Esophagus (tissue), 2 donors: Measurements from ENCODE around the gene SLC66A3. TPM values are rescaled to one million over a fixed set of nuclear protein-coding genes. Genes with fewer than 3 reads are reported as not detected.
"Not testable (repeated sequence)": the region's sequence is repeated elsewhere in the genome, so short reads cannot be mapped to it uniquely, and the experiment has no call there.

ENCODE experiments used
- H3K27ac ChIP-seq, 2 donors: one replicate each; pipeline ENCODE4 v1.5.1; 2013; ENCODE audit warnings: low read depth in 2 of 2, mild to moderate bottlenecking in 2 of 2, inconsistent platforms in 1 of 2, low read length in 1 of 2, moderate library complexity in 1 of 2
- H3K27me3 ChIP-seq, 2 donors: one replicate each; pipeline ENCODE4 v1.6.1; 2013; ENCODE audit warnings: low read length in 2 of 2, control low read depth in 1 of 2, mild to moderate bottlenecking in 1 of 2; ENCODE audit not compliant: insufficient read depth in 2 of 2, control insufficient read depth in 1 of 2
- H3K36me3 ChIP-seq, 2 donors: one replicate each; pipeline ENCODE4 v1.6.1; 2013; ENCODE audit warnings: low read length in 1 of 2; ENCODE audit not compliant: control insufficient read depth in 2 of 2, insufficient read depth in 2 of 2
- H3K4me1 ChIP-seq, 2 donors: one replicate each; pipeline ENCODE4 v1.6.1; 2013; ENCODE audit warnings: low read length in 1 of 2; ENCODE audit not compliant: control insufficient read depth in 2 of 2, insufficient read depth in 2 of 2
- H3K4me3 ChIP-seq, 2 donors: one replicate each; pipeline ENCODE4 v1.5.1; 2013; ENCODE audit warnings: low read length in 2 of 2, mild to moderate bottlenecking in 2 of 2, low read depth in 1 of 2, moderate library complexity in 1 of 2
- H3K9me3 ChIP-seq, 2 donors: one replicate each; pipeline ENCODE4 v1.6.1; 2013; ENCODE audit warnings: mild to moderate bottlenecking in 2 of 2, low read depth in 1 of 2, low read length in 1 of 2, moderate library complexity in 1 of 2; ENCODE audit not compliant: control insufficient read depth in 2 of 2, insufficient read depth in 1 of 2
- WGBS, 2 donors: extraction: QIAGEN DNeasy Blood & Tissue Kit; methylation state at CpG; one replicate each; pipeline ENCODE4 v1.1.7; 2013; 5-methylcytosine and 5-hydroxymethylcytosine counted together
- polyA plus RNA-seq, 2 donors: library from polyadenylated mRNA; stranded (reverse); fragments of 200-250 nt; gene quantifications; one replicate each; pipeline ENCODE4 v1.2.3, GENCODE V29; 2013
- donor health status: healthy with polysubstance abuse.
- donor health status: Bipolar disorder and iron deficiency.

Gene SLC66A3
- polyA plus RNA-seq, 2 donors: 8.0 to 9.6 TPM

GRCh38 chr2:11160256-11160655 lies 5.0 kb downstream of the SLC66A3 start:
- Histone ChIP-seq H3K4me1 (peaks cover 3 to 5% of the 10 kb centered on the region in 2 donors), H3K36me3 (peaks cover 0 to 3% of the 10 kb centered on the region in 2 donors), H3K9me3 (no peaks in the 10 kb centered on the region), H3K4me3 (no peak overlapping the region), H3K27ac (no peak overlapping the region), H3K27me3 (no peaks in the 10 kb centered on the region)
- WGBS, 2 donors: 91 to 93% methylated on average over 13 of the region's 13 CpGs

GRCh38 chr2:11160731-11161455 lies 5.6 kb downstream of the SLC66A3 start:
- Histone ChIP-seq H3K36me3 (peaks cover 0 to 3% of the 10 kb centered on the region in 2 donors), H3K4me1 (peaks cover 3% of the 10 kb centered on the region in 2 donors), H3K27ac (no peak overlapping the region), H3K9me3 (no peaks in the 10 kb centered on the region), H3K4me3 (no peak overlapping the region), H3K27me3 (no peaks in the 10 kb centered on the region)
- 84 to 85% methylated on average over 15 of the region's 15 CpGs for WGBS, 2 donors

- H3K4me1 ChIP-seq: no peaks in the 10 kb centered on the region
- no peaks in the 10 kb centered on the region for H3K27me3 ChIP-seq
- peaks cover 0 to 3% of the 10 kb centered on the region in 2 donors for H3K36me3 ChIP-seq
- no peak overlapping the region for H3K27ac ChIP-seq
- 97% methylated on average over 4 of the region's 4 CpGs for WGBS, 2 donors
- no peaks in the 10 kb centered on the region for H3K9me3 ChIP-seq
- H3K4me3 ChIP-seq: no peak overlapping the region
Measured at GRCh38 chr2:11161747-11162146, 6.5 kb downstream of the SLC66A3 start.

- Histone ChIP-seq H3K4me3 (no peak overlapping the region), H3K27ac (no peak overlapping the region), H3K4me1 (no peaks in the 10 kb centered on the region), H3K27me3 (no peaks in the 10 kb centered on the region), H3K36me3 (peaks cover 0 to 3% of the 10 kb centered on the region in 2 donors), H3K9me3 (no peaks in the 10 kb centered on the region)
- WGBS, 2 donors: 90 to 92% methylated on average over 16 of the region's 16 CpGs
Measured at GRCh38 chr2:11163439-11164317, 8.4 kb downstream of the SLC66A3 start.

GRCh38 chr2:11165046-11165445 lies 9.8 kb downstream of the SLC66A3 start:
- WGBS, 2 donors: 96% methylated on average over 22 to 28 of the region's 28 CpGs

GRCh38 chr2:11166476-11166875 lies 11.2 kb downstream of the SLC66A3 start:
- Histone ChIP-seq H3K27me3 (no peaks in the 10 kb centered on the region), H3K4me1 (no peaks in the 10 kb centered on the region), H3K4me3 (no peak overlapping the region), H3K9me3 (no peaks in the 10 kb centered on the region), H3K27ac (no peak overlapping the region), H3K36me3 (peaks cover 0 to 3% of the 10 kb centered on the region in 2 donors)
- WGBS, 2 donors: 90% methylated on average over 10 of the region's 10 CpGs

More at GRCh38 chr2:11165046-11165445, 9.8 kb downstream of the SLC66A3 start:
- H3K9me3 ChIP-seq, H3K4me3 ChIP-seq, H3K27me3 ChIP-seq, H3K4me1 ChIP-seq, H3K36me3 ChIP-seq, H3K27ac ChIP-seq: not testable (repeated sequence)

- Histone ChIP-seq H3K27ac (no peak overlapping the region), H3K4me1 (no peaks in the 10 kb centered on the region)
- 83 to 87% methylated on average over 9 of the region's 9 CpGs for WGBS, 2 donors
Measured at GRCh38 chr2:11168488-11168887, 13.2 kb downstream of the SLC66A3 start.

GRCh38 chr2:11169333-11169732 lies 14.1 kb downstream of the SLC66A3 start:
- Histone ChIP-seq H3K36me3 (no peaks in the 10 kb centered on the region), H3K9me3 (no peaks in the 10 kb centered on the region), H3K27ac (no peak overlapping the region), H3K4me3 (no peak overlapping the region), H3K27me3 (no peaks in the 10 kb centered on the region), H3K4me1 (no peaks in the 10 kb centered on the region)
- WGBS, 2 donors: 70 to 77% methylated on average over 13 of the region's 13 CpGs

More at GRCh38 chr2:11168488-11168887, 13.2 kb downstream of the SLC66A3 start:
- Histone ChIP-seq H3K27me3 (no peaks in the 10 kb centered on the region), H3K9me3 (no peaks in the 10 kb centered on the region), H3K36me3 (peaks cover 0 to 3% of the 10 kb centered on the region in 2 donors), H3K4me3 (no peak overlapping the region)

GRCh38 chr2:11174222-11174621 lies 19.0 kb downstream of the SLC66A3 start:
- Histone ChIP-seq H3K4me3 (no peak overlapping the region), H3K4me1 (no peaks in the 10 kb centered on the region), H3K9me3 (no peaks in the 10 kb centered on the region), H3K36me3 (no peaks in the 10 kb centered on the region), H3K27me3 (no peaks in the 10 kb centered on the region), H3K27ac (no peak overlapping the region)
- 94 to 96% methylated on average over 9 of the region's 9 CpGs for WGBS, 2 donors
